ENCODE results near the gene FAM234A.
"Not testable (repeated sequence)": the region's sequence is repeated elsewhere in the genome, so short reads cannot be mapped to it uniquely, and the experiment has no call there.

The FAM234A gene

DNA sequence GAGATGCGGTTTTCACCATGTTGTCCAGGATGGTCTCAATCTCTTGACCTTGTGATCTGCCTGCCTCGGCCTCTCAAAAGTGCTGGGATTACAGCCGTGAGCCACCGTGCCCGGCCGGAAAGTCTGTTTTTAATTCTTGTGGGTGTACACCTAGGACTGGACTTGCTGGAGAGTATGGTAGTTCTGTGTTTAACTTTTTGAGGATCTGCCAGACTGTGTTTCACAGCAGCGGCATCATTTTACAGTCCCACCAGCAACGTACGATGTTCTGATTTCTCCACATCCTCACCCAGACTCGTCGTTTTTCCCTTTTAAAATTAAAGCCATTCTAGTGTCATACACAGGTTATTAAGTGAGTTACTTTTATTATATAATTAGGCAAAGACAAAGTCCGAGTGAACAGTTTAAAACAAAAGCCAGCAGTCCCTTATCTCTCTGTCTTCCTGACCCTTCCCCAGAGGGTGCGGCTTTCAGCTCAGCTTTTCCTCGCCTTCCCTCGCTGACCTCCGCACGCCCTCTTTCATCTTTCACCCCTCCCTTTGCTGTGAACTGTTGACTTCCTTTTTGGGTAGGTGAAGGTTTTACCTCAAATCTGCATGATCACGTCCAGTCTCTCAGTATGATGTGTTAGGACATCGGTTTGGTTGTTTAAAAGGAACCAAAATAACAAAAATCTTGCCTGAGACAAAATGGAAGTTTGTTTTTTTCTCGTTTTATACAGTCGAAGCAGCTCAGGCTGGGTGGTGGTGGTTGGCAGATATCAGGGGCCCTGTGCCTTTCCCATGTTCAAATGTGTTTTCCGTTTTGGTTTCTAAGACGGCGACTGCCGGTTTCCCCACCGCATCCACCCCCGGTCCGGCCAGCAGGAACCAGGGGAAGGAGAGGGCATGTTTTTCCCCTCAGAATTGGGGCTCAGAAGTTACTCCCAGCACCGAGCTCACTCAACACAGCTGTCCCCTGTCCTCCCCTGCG, 18.0 kb downstream of the FAM234A start:
- TF ChIP-seq, protein P1, sequence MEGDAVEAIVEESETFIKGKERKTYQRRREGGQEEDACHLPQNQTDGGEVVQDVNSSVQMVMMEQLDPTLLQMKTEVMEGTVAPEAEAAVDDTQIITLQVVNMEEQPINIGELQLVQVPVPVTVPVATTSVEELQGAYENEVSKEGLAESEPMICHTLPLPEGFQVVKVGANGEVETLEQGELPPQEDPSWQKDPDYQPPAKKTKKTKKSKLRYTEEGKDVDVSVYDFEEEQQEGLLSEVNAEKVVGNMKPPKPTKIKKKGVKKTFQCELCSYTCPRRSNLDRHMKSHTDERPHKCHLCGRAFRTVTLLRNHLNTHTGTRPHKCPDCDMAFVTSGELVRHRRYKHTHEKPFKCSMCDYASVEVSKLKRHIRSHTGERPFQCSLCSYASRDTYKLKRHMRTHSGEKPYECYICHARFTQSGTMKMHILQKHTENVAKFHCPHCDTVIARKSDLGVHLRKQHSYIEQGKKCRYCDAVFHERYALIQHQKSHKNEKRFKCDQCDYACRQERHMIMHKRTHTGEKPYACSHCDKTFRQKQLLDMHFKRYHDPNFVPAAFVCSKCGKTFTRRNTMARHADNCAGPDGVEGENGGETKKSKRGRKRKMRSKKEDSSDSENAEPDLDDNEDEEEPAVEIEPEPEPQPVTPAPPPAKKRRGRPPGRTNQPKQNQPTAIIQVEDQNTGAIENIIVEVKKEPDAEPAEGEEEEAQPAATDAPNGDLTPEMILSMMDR (IDR thresholded peaks at IDR 0.05) = no peak
- H3K9me3 ChIP-seq (ENCODE audit: control insufficient read depth, low read length) = no peaks in the 10 kb centered on the region
- H2AFZ ChIP-seq = no peak overlapping the region
- H3K36me3 ChIP-seq (ENCODE audit: control insufficient read depth, insufficient read depth, low read length) = no peaks in the 10 kb centered on the region
- H3K79me2 ChIP-seq = peaks cover 20% of the 10 kb centered on the region
- no peak overlapping the region for H3K27ac ChIP-seq
- H3K9ac ChIP-seq = no peak overlapping the region
- no peaks in the 10 kb centered on the region for H3K4me1 ChIP-seq
- no peak overlapping the region for H3K4me3 ChIP-seq (ENCODE audit: low read depth, low read length)
- H3K4me2 ChIP-seq (ENCODE audit: low read length) = no peak overlapping the region
- H3K27me3 ChIP-seq (ENCODE audit: control insufficient read depth, insufficient read depth, low read length) = no peaks in the 10 kb centered on the region

DNA sequence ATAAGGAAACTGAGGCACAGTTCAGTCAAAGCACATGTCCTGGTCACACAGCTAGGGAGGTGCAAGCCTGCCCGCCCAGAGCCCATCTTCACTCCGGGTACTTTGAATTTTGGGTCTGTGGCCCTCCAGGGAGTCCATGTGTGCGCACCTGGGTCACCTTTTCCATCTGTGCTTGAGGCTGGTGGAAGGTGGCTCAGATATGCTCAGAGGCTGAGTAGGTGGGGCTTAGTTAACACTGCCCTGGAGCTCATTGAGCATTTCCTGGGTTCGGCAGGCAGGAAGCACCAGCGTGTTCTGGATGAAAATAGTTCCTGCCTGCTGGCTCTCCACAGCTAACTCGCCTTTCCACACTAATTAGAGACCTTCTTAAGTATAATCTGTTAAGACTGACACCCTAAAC, 19.2 kb downstream of the FAM234A start:
- Histone ChIP-seq H3K36me3 (ENCODE audit: control insufficient read depth, insufficient read depth, low read length) (no peaks in the 10 kb centered on the region), H3K9ac (no peak overlapping the region), H3K27me3 (ENCODE audit: control insufficient read depth, insufficient read depth, low read length) (no peaks in the 10 kb centered on the region), H3K4me3 (ENCODE audit: low read depth, low read length) (no peak overlapping the region), H2AFZ (no peak overlapping the region), H3K9me3 (ENCODE audit: control insufficient read depth, low read length) (no peaks in the 10 kb centered on the region), H3K4me1 (no peaks in the 10 kb centered on the region), H3K27ac (no peak overlapping the region), H3K79me2 (peaks cover 19% of the 10 kb centered on the region), H3K4me2 (ENCODE audit: low read length) (no peak overlapping the region)
- TF ChIP-seq, protein P1 (IDR thresholded peaks at IDR 0.05) = no peak

DNA sequence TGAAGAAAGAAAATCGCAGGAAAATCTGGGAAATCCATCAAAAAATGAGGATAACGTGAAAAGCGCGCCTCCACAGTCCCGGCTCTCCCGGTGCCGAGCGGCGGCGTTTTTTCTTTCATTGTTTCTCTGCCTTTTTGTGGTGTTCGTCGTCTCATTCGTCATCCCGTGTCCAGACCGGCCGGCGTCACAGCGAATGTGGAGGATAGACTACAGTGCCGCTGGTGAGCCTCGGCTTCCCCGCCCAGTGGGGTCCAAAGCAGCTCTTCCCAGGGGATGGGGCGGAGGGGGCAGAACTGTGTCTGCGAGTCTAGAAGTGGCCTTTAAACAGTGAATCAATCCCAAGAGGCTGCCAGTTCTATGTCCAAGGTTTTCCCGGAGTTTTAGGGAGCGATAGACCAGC, 19.8 kb downstream of the FAM234A start:
- TF ChIP-seq, protein P1 (IDR thresholded peaks at IDR 0.05) = no peak
- H3K4me2 ChIP-seq (ENCODE audit: low read length) = no peak overlapping the region
- H3K79me2 ChIP-seq = peaks cover 19% of the 10 kb centered on the region
- no peak overlapping the region for H2AFZ ChIP-seq
- H3K4me3 ChIP-seq (ENCODE audit: low read depth, low read length) = no peak overlapping the region
- H3K36me3 ChIP-seq (ENCODE audit: control insufficient read depth, insufficient read depth, low read length) = no peaks in the 10 kb centered on the region
- no peaks in the 10 kb centered on the region for H3K27me3 ChIP-seq (ENCODE audit: control insufficient read depth, insufficient read depth, low read length)
- H3K9me3 ChIP-seq (ENCODE audit: control insufficient read depth, low read length) = no peaks in the 10 kb centered on the region
- H3K4me1 ChIP-seq = no peaks in the 10 kb centered on the region
- H3K27ac ChIP-seq = no peak overlapping the region
- H3K9ac ChIP-seq = no peak overlapping the region

DNA sequence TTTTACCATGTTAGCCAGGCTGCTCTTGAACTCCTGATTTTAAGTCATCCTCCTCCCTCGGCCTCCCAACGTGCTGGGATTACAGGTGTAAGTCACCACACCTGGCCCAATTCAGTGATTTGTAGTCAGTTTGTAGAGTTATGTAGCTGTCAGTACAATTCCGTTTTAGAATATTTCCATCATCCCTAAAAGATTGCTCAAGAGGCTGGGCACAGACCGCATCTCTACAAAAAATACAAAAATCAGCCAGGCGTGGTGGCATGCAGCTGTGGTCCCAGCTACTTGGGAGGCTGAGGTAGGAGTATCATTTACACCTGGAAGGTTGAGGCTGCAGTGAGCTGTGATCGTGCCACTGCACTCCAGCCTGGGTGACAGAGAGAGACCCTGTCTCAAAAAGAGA, 20.6 kb downstream of the FAM234A start:
- H3K9me3 ChIP-seq (ENCODE audit: control insufficient read depth, low read length) = no peaks in the 10 kb centered on the region
- H3K79me2 ChIP-seq = peaks cover 16% of the 10 kb centered on the region
- H3K4me2 ChIP-seq (ENCODE audit: low read length) = no peak overlapping the region
- no peak overlapping the region for H3K4me3 ChIP-seq (ENCODE audit: low read depth, low read length)
- no peaks in the 10 kb centered on the region for H3K4me1 ChIP-seq
- no peak overlapping the region for H3K9ac ChIP-seq
- H3K36me3 ChIP-seq (ENCODE audit: control insufficient read depth, insufficient read depth, low read length) = no peaks in the 10 kb centered on the region
- H3K27me3 ChIP-seq (ENCODE audit: control insufficient read depth, insufficient read depth, low read length) = no peaks in the 10 kb centered on the region
- H2AFZ ChIP-seq = no peak overlapping the region
- no peak overlapping the region for H3K27ac ChIP-seq
- TF ChIP-seq, protein P1 (IDR thresholded peaks at IDR 0.05) = no peak

DNA sequence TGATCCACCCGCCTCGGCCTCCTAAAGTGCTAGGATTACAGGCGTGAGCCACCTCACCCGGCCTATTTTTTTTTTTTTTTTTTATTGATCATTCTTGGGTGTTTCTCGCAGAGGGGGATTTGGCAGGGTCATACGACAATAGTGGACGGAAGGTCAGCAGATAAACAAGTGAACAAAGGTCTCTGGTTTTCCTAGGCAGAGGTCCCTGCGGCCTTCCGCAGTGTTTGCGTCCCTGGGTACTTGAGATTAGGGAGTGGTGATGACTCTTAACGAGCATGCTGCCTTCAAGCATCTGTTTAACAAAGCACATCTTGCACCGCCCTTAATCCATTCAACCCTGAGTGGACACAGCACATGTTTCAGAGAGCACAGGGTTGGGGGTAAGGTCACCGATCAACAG, 23.5 kb downstream of the FAM234A start:
- not testable (repeated sequence) for H3K9me3 ChIP-seq (ENCODE audit: control insufficient read depth, low read length); H3K36me3 ChIP-seq (ENCODE audit: control insufficient read depth, insufficient read depth, low read length); H3K27ac ChIP-seq

More for the DNA sequence above, 23.5 kb downstream of the FAM234A start:
- not testable (repeated sequence) for H3K9ac ChIP-seq; H3K27me3 ChIP-seq (ENCODE audit: control insufficient read depth, insufficient read depth, low read length); H3K4me1 ChIP-seq; H2AFZ ChIP-seq; H3K4me3 ChIP-seq (ENCODE audit: low read depth, low read length); H3K4me2 ChIP-seq (ENCODE audit: low read length)
- peaks cover 14% of the 10 kb centered on the region for H3K79me2 ChIP-seq
